Bronchial epithelial cell (primary cell): ENCODE data around the gene LCN10. TPM values are rescaled to one million over a fixed set of nuclear protein-coding genes. Genes with fewer than 3 reads are reported as not detected.

ENCODE experiments used
- DNase-seq: peaks from one replicate; pipeline ENCODE4 v3.0.0-alpha.2; 2010; ENCODE audit warnings: low read depth
- FAIRE-seq: peaks from 2 replicates; lab custom pipeline; 2011; peaks lifted over from hg19 to GRCh38; lab: Jason Lieb, UNC
- H3K27me3 ChIP-seq: 2 replicates; pipeline ENCODE4 v1.5.1; 2011; ENCODE audit warnings: low read length; ENCODE audit not compliant: control insufficient read depth, insufficient read depth
- H3K36me3 ChIP-seq: 2 replicates; pipeline ENCODE4 v1.5.1; 2011; ENCODE audit warnings: low read length; ENCODE audit not compliant: control insufficient read depth, insufficient read depth
- H3K4me3 ChIP-seq: 2 replicates; pipeline ENCODE4 v1.5.1; 2011; ENCODE audit warnings: mild to moderate bottlenecking, low read depth, low read length, control low read depth
- total RNA-seq: library from RNA; depleted of rRNA; stranded (reverse); fragments of >200 nt; gene quantifications from 2 replicates; pipeline ENCODE4 v1.2.1, GENCODE V29; 2014
- TF ChIP-seq, protein P1 (sequence below): IDR thresholded peaks from 2 replicates; pipeline ENCODE4 v1.5.1; 2011; ENCODE audit warnings: mild to moderate bottlenecking, moderate library complexity, low read length, control low read depth, inconsistent platforms; ENCODE audit not compliant: insufficient read depth, severe bottlenecking

The LCN10 gene
- total RNA-seq, 1 donor from 2014 or later = not detected

DNA sequence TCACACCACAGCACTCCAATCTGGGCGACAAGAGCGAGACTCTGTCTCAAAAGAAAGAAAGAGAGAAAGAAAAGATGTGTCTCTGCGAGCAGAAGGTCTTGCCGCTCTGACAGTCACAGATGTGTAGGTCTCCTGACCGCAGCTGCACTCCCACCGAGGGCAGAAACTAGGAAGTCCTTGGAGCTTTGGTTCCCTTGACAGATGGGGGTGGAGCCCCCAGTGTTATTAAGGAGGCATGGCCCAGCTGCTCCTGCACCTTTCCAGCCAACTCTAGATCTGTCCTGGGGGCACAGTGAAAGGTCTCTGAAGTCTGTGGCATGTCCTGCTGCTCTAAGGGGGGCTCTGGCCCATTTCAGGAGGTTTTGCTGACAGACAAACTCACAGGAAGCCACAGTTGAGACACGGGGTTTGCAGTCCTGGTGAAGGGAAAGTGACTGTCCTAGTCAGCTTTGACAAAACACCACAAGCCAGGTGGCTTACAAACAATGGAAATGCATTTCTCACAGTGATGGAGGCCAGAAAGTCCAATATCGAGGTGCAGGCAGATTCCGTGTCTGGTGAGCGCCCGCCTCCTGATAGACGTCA lies 39.4 kb downstream of the LCN10 start:
- H3K36me3 ChIP-seq = no peaks in the 10 kb centered on the region
- no peak for FAIRE-seq

DNA sequence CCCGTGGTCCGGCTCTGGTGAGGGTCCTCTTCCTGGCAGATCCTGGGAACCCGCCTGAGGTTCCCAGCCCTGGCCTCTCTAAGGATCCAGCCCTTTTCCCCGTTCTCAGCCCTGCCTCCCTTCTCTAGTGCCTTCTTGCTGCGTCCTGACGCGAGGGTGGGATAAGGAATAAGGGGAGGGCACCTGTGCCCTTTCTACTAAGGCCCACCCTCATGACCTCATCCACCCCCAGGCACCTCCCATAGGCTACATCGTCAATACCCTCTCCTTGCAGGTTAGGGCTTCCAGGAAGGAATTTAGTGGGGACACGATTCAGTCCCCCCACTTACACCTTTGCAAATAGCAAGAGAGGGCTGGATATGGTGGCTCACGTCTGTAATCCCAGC lies 41.1 kb downstream of the LCN10 start:
- no peak for FAIRE-seq
- TF ChIP-seq, protein P1, sequence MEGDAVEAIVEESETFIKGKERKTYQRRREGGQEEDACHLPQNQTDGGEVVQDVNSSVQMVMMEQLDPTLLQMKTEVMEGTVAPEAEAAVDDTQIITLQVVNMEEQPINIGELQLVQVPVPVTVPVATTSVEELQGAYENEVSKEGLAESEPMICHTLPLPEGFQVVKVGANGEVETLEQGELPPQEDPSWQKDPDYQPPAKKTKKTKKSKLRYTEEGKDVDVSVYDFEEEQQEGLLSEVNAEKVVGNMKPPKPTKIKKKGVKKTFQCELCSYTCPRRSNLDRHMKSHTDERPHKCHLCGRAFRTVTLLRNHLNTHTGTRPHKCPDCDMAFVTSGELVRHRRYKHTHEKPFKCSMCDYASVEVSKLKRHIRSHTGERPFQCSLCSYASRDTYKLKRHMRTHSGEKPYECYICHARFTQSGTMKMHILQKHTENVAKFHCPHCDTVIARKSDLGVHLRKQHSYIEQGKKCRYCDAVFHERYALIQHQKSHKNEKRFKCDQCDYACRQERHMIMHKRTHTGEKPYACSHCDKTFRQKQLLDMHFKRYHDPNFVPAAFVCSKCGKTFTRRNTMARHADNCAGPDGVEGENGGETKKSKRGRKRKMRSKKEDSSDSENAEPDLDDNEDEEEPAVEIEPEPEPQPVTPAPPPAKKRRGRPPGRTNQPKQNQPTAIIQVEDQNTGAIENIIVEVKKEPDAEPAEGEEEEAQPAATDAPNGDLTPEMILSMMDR = no peak
- H3K4me3 ChIP-seq = no peak overlapping the region
- H3K27me3 ChIP-seq = peaks cover 6% of the 10 kb centered on the region
- H3K36me3 ChIP-seq = no peaks in the 10 kb centered on the region
- no peak for DNase-seq

More for the DNA sequence above, 39.4 kb downstream of the LCN10 start:
- no peak for DNase-seq
- Histone ChIP-seq H3K4me3 (no peak overlapping the region), H3K27me3 (peaks cover 6% of the 10 kb centered on the region)
- TF ChIP-seq, protein P1 = no peak

DNA sequence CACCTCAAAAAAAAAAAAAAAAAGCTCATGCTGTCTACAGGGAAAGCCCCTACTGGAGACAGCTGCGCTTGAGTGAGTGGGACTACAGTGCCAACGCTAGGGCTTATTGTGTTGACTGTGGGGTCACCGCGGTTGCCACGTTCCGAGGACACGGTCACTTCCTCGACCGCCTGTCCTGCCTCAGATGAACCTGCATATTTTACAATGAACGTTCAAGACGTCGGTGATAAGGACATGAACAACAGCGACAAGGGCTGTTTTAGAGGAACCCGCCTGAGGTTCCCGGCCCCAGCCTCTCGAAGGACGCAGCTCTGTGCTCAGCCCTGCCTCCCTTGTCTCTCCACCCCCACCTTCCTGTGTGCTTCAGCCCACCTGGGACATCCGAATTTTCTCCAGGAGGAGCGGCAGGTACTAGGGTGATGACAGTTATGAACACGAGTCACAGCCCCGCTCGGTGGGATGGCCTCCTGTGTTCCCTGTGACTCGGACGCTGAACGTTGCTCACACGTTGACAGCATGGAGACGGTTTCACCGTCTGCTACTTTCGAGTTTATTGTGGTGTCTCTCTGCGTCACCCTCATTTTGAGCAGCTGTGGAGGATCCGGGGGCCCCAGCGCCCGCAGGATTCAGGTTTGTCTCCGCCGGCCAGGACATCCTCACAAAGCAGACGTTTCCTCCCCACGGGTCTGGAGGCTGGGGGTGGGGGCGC lies 41.6 kb downstream of the LCN10 start:
- peaks cover 6% of the 10 kb centered on the region for H3K27me3 ChIP-seq
- no peak overlapping the region for H3K4me3 ChIP-seq
- FAIRE-seq (no peak), DNase-seq (no peak)
- TF ChIP-seq, protein P1 = no peak
- H3K36me3 ChIP-seq = no peaks in the 10 kb centered on the region

DNA sequence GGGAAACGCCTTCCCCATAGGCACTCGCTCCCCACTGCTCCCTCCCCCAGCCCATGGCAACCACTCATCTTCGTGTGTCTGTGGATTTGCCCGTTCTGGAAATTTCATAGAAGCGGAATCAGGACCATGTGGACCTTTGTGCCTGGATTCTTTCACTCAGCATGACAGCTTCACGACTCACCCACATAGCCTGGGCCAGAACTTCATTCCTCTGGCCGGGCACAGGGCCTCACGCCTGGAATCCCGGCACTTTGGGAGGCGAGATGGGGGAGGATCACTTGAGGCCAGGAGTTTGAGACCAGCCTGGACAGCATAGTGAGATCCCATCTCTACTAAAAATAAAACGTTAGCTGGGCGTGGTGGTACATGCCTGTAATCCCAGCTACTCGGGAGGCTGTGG lies 42.4 kb downstream of the LCN10 start:
- FAIRE-seq (no peak), DNase-seq (no peak)
- Histone ChIP-seq H3K36me3 (no peaks in the 10 kb centered on the region), H3K4me3 (no peak overlapping the region), H3K27me3 (peaks cover 6% of the 10 kb centered on the region)
- TF ChIP-seq, protein P1 = no peak

DNA sequence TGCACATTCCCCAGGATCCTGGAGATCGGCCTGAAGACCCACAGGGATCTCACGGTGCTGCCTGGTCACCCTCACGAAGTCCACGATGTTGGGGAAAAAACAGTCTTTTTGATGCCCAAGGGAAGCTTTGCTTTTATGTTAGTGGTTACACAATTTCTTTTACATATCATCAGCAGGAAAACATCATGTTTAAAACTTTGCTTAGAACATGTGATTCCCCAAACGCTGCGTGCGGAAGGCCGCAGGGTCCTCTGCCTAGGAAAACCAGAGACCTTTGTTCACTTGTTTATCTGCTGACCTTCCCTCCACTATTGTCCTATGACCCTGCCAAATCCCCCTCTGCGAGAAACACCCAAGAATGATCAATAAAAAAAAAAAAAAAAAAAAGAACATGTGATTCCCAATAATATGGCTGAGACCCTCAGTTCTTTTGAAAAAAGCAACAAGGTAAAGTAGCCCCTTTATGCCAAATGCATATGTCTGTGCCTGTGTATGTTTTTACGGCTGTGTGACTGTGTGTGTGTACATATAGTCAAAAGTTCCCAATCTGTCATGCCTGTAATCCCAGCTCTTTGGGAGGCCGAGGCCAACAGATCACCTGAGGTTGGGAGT lies 44.0 kb downstream of the LCN10 start:
- Histone ChIP-seq H3K36me3 (no peaks in the 10 kb centered on the region), H3K4me3 (no peak overlapping the region), H3K27me3 (peaks cover 6% of the 10 kb centered on the region)
- TF ChIP-seq, protein P1 = no peak
- DNase-seq (no peak), FAIRE-seq (no peak)
